HL-60/S4 treated with phorbol 12-myristate 13-acetate at 8.2 ng/mL for 4 days and 3 days (cell line): Measurements from ENCODE around the gene HOXD13.

ENCODE experiments used
- in situ Hi-C: fragments of 300-500 bp; cut with MboI; formaldehyde crosslinking; loops from 2 replicates; pipeline ENCODE4 v1.15.0; 2022; ENCODE audit warnings: low sequenced_read_pairs

Gene HOXD13

GRCh38 chr2:176080540-176081375, 11.8 kb upstream of the HOXD13 start:
- in situ Hi-C loops: loop anchor here (10.0 to 25.0 kb wide), 2 partner anchors 396 to 718 kb away; no protein-coding TSS in a partner anchor

GRCh38 chr2:176081376-176081836, 11.1 kb upstream of the HOXD13 start:
- in situ Hi-C loops: loop anchor here (10.0 to 25.0 kb wide), 2 partner anchors 397 to 719 kb away; no protein-coding TSS in a partner anchor

GRCh38 chr2:176081837-176082524, 10.5 kb upstream of the HOXD13 start:
- in situ Hi-C loops: loop anchor here (10.0 to 25.0 kb wide), 2 partner anchors 397 to 720 kb away; no protein-coding TSS in a partner anchor

- in situ Hi-C loops: loop anchor here (10.0 to 25.0 kb wide), 2 partner anchors 398 to 720 kb away; no protein-coding TSS in a partner anchor
Observed at GRCh38 chr2:176082525-176082823, 10.0 kb upstream of the HOXD13 start.

- in situ Hi-C loops: loop anchor here (10.0 to 25.0 kb wide), 2 partner anchors 398 to 721 kb away; no protein-coding TSS in a partner anchor
Observed at GRCh38 chr2:176082824-176083751, 9.4 kb upstream of the HOXD13 start.

- in situ Hi-C loops: loop anchor here (10.0 to 25.0 kb wide), 2 partner anchors 399 to 722 kb away; no protein-coding TSS in a partner anchor
Observed at GRCh38 chr2:176083796-176084261, 8.7 kb upstream of the HOXD13 start, which contains the start of gene EVX2. EVX2 (minus strand) TSS chr2:176083962; CDS start chr2:176083776, 186 bp downstream.

GRCh38 chr2:176084611-176085119, 7.9 kb upstream of the HOXD13 start:
- in situ Hi-C loops: loop anchor here (10.0 to 25.0 kb wide), 2 partner anchors 400 to 722 kb away; no protein-coding TSS in a partner anchor

GRCh38 chr2:176085120-176085788, 7.3 kb upstream of the HOXD13 start:
- in situ Hi-C loops: loop anchor here (10.0 to 25.0 kb wide), 2 partner anchors 400 to 723 kb away; no protein-coding TSS in a partner anchor

GRCh38 chr2:176085861-176086771, 6.4 kb upstream of the HOXD13 start:
- in situ Hi-C loops: loop anchor here (10.0 to 25.0 kb wide), 2 partner anchors 401 to 724 kb away; no protein-coding TSS in a partner anchor

GRCh38 chr2:176087330-176088047, 5.0 kb upstream of the HOXD13 start:
- in situ Hi-C loops: loop anchor here (10.0 to 25.0 kb wide), 2 partner anchors 403 to 725 kb away; no protein-coding TSS in a partner anchor

GRCh38 chr2:176088048-176088936, 4.2 kb upstream of the HOXD13 start:
- in situ Hi-C loops: loop anchor here (10.0 to 25.0 kb wide), 2 partner anchors 403 to 726 kb away; no protein-coding TSS in a partner anchor

GRCh38 chr2:176088937-176089842, 3.3 kb upstream of the HOXD13 start:
- in situ Hi-C loops: loop anchor here (10.0 to 25.0 kb wide), 2 partner anchors 404 to 727 kb away; no protein-coding TSS in a partner anchor

- in situ Hi-C loops: loop anchor here (10.0 to 25.0 kb wide), 2 partner anchors 405 to 728 kb away; no protein-coding TSS in a partner anchor
Observed at GRCh38 chr2:176089843-176090395, 2.6 kb upstream of the HOXD13 start.

- in situ Hi-C loops: loop anchor here (25.0 kb wide), 1 partner anchor 729 kb away; no protein-coding TSS in a partner anchor
Observed at GRCh38 chr2:176090862-176091261, 1.7 kb upstream of the HOXD13 start.
